Measurements from ENCODE around the gene TMPRSS6.

TMPRSS6 gene

DNA sequence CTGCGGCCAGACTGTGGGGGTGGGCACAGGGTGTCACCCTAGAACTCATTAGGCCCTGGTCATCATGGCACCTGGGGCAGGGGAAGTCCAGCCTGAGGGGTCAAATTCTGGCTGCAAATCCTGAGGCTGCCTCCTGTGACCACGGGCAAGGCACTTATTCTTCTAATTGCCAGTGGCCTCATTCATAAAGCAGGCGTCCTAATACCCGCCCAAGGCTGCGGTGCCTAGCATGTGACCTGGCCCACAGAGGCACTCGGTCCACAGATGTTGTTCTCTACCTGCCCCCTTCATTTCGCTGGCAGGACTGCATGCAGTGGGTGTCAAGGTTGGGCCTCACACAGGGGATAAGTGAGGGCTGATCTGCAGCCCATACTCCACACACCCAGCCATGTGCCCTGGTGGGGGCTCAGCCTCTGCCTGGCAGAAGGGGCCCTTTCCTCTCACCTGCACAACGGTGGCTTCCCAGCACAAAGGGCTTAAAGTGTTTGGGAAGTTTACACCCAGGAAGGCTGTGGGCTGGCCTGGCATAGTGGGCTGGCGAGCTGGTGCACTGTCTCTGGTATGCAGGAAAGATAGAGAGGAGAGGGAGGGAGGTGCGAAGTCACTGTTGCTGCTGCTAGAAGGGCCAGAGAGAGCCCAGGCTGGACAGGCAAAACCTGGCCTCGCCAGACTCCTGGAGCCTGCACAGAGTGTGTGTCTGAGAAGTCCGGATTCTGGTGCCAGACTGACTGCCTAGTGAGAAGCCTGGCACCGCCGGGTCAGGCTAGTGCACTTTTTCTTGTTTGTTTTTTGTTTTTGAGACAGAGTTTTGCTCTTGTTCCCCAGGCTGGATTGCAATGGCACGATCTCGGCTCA lies 86.8 kb downstream of the TMPRSS6 start:
- Histone ChIP-seq H3K27ac (ENCODE audit: low read length) (no peak overlapping the region), H3K4me2 (ENCODE audit: low read length) (no peak overlapping the region), H4K20me1 (ENCODE audit: insufficient read depth, low read length) (no peaks in the 10 kb centered on the region), H3K4me3 (ENCODE audit: low read length) (no peak overlapping the region), H3K79me2 (ENCODE audit: low read length) (no peaks in the 10 kb centered on the region; the same call in 1 of the 2 replicates), H3K36me3 (replicated peaks; ENCODE audit: low read depth, low read length) (peaks cover 13% of the 10 kb centered on the region), H3K4me1 (ENCODE audit: low read length) (peaks cover 12% of the 10 kb centered on the region), H3K9me3 (ENCODE audit: insufficient read depth, low read length) (no peaks in the 10 kb centered on the region), H3K9ac (ENCODE audit: low read length) (no peak overlapping the region), H3K27me3 (ENCODE audit: low read depth, low read length) (no peaks in the 10 kb centered on the region), H2AFZ (ENCODE audit: low read depth, low read length) (no peak overlapping the region)
- TF ChIP-seq, protein P1, sequence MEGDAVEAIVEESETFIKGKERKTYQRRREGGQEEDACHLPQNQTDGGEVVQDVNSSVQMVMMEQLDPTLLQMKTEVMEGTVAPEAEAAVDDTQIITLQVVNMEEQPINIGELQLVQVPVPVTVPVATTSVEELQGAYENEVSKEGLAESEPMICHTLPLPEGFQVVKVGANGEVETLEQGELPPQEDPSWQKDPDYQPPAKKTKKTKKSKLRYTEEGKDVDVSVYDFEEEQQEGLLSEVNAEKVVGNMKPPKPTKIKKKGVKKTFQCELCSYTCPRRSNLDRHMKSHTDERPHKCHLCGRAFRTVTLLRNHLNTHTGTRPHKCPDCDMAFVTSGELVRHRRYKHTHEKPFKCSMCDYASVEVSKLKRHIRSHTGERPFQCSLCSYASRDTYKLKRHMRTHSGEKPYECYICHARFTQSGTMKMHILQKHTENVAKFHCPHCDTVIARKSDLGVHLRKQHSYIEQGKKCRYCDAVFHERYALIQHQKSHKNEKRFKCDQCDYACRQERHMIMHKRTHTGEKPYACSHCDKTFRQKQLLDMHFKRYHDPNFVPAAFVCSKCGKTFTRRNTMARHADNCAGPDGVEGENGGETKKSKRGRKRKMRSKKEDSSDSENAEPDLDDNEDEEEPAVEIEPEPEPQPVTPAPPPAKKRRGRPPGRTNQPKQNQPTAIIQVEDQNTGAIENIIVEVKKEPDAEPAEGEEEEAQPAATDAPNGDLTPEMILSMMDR (IDR thresholded peaks at IDR 0.05; ENCODE audit: low read depth, low read length) = no peak
- no peak for TF ChIP-seq EZH2phosphoT487 (IDR thresholded peaks at IDR 0.05; ENCODE audit: low read depth)

DNA sequence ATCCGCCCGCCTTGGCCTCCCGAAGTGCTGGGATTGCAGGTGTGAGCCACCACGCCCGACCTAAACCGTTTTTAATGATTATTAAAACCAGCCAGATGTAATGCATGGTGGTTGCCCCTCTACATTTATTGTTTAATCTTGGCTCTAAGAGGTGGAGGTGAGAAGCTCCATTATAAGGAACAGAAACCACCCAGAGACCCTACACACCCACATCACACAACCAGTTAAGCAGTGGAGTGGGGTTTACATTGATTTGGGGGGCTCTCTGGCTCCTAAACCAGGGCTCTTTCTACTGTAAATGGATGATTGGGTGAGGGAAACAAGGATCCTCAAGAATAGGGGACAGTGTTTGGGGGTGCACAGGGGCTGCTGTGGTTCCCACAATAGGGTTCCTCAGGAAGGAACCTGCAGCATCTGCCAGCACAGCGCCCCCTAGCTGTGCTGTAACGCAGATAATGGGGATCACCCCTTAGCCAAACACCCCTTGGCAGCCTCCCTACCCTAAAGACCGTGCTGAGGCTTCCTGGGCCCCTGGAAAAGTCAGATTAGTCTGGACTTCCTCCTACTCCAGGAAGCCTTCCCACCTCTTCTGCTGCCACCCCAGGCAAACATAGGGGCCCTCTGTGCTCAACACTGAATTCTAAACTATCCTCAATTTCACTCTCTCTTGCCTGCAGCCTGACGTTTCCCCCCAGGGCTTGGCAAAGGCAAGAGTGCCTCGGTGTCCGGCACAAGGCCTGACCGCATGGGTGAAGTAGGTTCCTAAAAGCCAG lies 87.6 kb downstream of the TMPRSS6 start:
- Histone ChIP-seq H3K9ac (ENCODE audit: low read length) (no peak overlapping the region), H3K4me3 (ENCODE audit: low read length) (no peak overlapping the region), H3K27ac (ENCODE audit: low read length) (no peak overlapping the region), H3K4me1 (ENCODE audit: low read length) (peaks cover 12% of the 10 kb centered on the region), H3K9me3 (ENCODE audit: insufficient read depth, low read length) (no peaks in the 10 kb centered on the region), H2AFZ (ENCODE audit: low read depth, low read length) (no peak overlapping the region), H4K20me1 (ENCODE audit: insufficient read depth, low read length) (no peaks in the 10 kb centered on the region), H3K36me3 (replicated peaks; ENCODE audit: low read depth, low read length) (peaks cover 10% of the 10 kb centered on the region), H3K27me3 (ENCODE audit: low read depth, low read length) (no peaks in the 10 kb centered on the region), H3K4me2 (ENCODE audit: low read length) (peak overlapping the region; percentile 11; the same call in 1 of the 2 replicates), H3K79me2 (ENCODE audit: low read length) (no peaks in the 10 kb centered on the region; the same call in 1 of the 2 replicates)
- TF ChIP-seq, protein P1 (IDR thresholded peaks at IDR 0.05; ENCODE audit: low read depth, low read length) = peak; percentile 91
- TF ChIP-seq EZH2phosphoT487 (IDR thresholded peaks at IDR 0.05; ENCODE audit: low read depth) = no peak

DNA sequence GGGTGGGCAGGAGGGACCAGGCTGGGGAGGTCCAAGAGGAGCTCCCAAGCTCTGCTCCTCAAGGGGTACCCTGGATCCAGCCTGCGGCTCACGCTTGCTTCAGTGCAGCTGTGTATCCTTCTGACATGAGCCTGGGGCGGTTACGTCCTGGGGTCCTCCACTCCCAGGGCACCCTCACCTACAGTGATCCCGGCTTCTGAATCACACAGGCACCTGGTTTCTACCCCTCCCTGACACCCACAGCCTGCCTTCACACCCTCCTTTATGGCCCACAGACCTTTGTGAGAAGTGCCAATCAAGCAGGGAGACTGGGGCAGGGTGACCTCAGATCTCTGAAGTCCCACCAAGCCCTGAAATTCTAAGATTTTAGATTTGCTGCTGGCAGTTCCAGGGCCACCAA lies 88.5 kb downstream of the TMPRSS6 start:
- no peaks in the 10 kb centered on the region for H3K27me3 ChIP-seq (ENCODE audit: low read depth, low read length)
- no peak overlapping the region for H3K9ac ChIP-seq (ENCODE audit: low read length)
- no peaks in the 10 kb centered on the region for H4K20me1 ChIP-seq (ENCODE audit: insufficient read depth, low read length)
- no peak overlapping the region; the same call in 1 of the 2 replicates for H3K4me2 ChIP-seq (ENCODE audit: low read length)
- H2AFZ ChIP-seq (ENCODE audit: low read depth, low read length) = no peak overlapping the region
- peaks cover 7% of the 10 kb centered on the region for H3K36me3 ChIP-seq (replicated peaks; ENCODE audit: low read depth, low read length)
- H3K4me3 ChIP-seq (ENCODE audit: low read length) = no peak overlapping the region
- TF ChIP-seq, protein P1 (IDR thresholded peaks at IDR 0.05; ENCODE audit: low read depth, low read length) = no peak
- TF ChIP-seq EZH2phosphoT487 (IDR thresholded peaks at IDR 0.05; ENCODE audit: low read depth) = no peak
- no peaks in the 10 kb centered on the region for H3K9me3 ChIP-seq (ENCODE audit: insufficient read depth, low read length)
- H3K27ac ChIP-seq (ENCODE audit: low read length) = no peak overlapping the region
- no peaks in the 10 kb centered on the region; the same call in 1 of the 2 replicates for H3K79me2 ChIP-seq (ENCODE audit: low read length)
- H3K4me1 ChIP-seq (ENCODE audit: low read length) = peaks cover 12% of the 10 kb centered on the region

DNA sequence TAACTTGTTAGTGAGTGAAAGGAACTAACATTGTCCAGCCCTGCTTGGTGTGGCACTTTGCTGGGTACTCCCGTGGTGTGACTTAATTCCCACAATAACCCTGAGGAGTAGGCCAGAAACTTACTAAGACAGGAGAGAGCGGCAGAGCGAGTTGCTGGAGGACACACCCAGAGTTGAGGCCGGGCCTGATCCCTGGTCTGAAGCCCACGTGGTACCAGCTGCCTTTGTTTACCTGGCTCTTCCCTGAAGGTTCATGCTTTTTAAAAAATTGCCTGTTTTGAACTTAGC lies 89.4 kb downstream of the TMPRSS6 start:
- Histone ChIP-seq H3K79me2 (ENCODE audit: low read length) (no peaks in the 10 kb centered on the region; the same call in 1 of the 2 replicates), H3K9ac (ENCODE audit: low read length) (peak overlapping the region; percentile 71), H3K4me1 (ENCODE audit: low read length) (peaks cover 12% of the 10 kb centered on the region), H3K9me3 (ENCODE audit: insufficient read depth, low read length) (no peaks in the 10 kb centered on the region), H3K36me3 (replicated peaks; ENCODE audit: low read depth, low read length) (peaks cover 3% of the 10 kb centered on the region), H3K27ac (ENCODE audit: low read length) (peak overlapping the region; percentile 1; the same call in 1 of the 2 replicates), H3K4me2 (ENCODE audit: low read length) (peak overlapping the region; percentile 67), H4K20me1 (ENCODE audit: insufficient read depth, low read length) (no peaks in the 10 kb centered on the region), H3K27me3 (ENCODE audit: low read depth, low read length) (no peaks in the 10 kb centered on the region), H2AFZ (ENCODE audit: low read depth, low read length) (peak overlapping the region; percentile 81), H3K4me3 (ENCODE audit: low read length) (peak overlapping the region; percentile 78)
- no peak for TF ChIP-seq EZH2phosphoT487 (IDR thresholded peaks at IDR 0.05; ENCODE audit: low read depth)
- TF ChIP-seq, protein P1 (IDR thresholded peaks at IDR 0.05; ENCODE audit: low read depth, low read length) = no peak
